Skin epidermis (tissue), 12 donors: ENCODE data around the gene NR4A1.

ENCODE experiments used
- H3K27ac ChIP-seq, 21 experiments: fragments of 200-600 bp; sonication (generic) in 11 of 21; one replicate each; pipeline ENCODE4 v1.5.0; 2020; ENCODE audit warnings: mild to moderate bottlenecking in 3 of 21, inconsistent platforms in 2 of 21, moderate library complexity in 2 of 21
- H3K4me3 ChIP-seq, 7 experiments: fragments of 200-600 bp; sonication (generic) in 2 of 7; one replicate each; pipeline ENCODE4 v1.5.0; 2020; ENCODE audit warnings: inconsistent platforms in 2 of 7, mild to moderate bottlenecking in 2 of 7, moderate library complexity in 1 of 7

Gene NR4A1

GRCh38 chr12:52014567-52015530 lies 36.4 kb upstream of the NR4A1 start:
- H3K4me3 ChIP-seq = no peak overlapping the region
- peak overlapping the region in 1 of 21 experiments; percentile 50 for H3K27ac ChIP-seq

GRCh38 chr12:52015532-52016041 lies 35.7 kb upstream of the NR4A1 start:
- no peak overlapping the region for H3K4me3 ChIP-seq
- H3K27ac ChIP-seq = peak overlapping the region in 1 of 21 experiments; percentile 50

GRCh38 chr12:52018433-52019112 lies 32.7 kb upstream of the NR4A1 start:
- Histone ChIP-seq H3K4me3 (no peak overlapping the region), H3K27ac (no peak overlapping the region)

- H3K4me3 ChIP-seq = no peak overlapping the region
- no peak overlapping the region for H3K27ac ChIP-seq
Measured at GRCh38 chr12:52019113-52019770, 32.0 kb upstream of the NR4A1 start.

GRCh38 chr12:52020539-52021336 lies 30.5 kb upstream of the NR4A1 start:
- H3K27ac ChIP-seq = no peak overlapping the region

GRCh38 chr12:52022841-52023181 lies 28.4 kb upstream of the NR4A1 start:
- peak overlapping the region; percentile 30 to 52 (median 36) for H3K4me3 ChIP-seq
- peak overlapping the region in 11 of 21 experiments; percentile 1 to 44 (median 24) for H3K27ac ChIP-seq

More at GRCh38 chr12:52020539-52021336, 30.5 kb upstream of the NR4A1 start:
- H3K4me3 ChIP-seq = no peak overlapping the region

GRCh38 chr12:52023182-52023975 lies 27.9 kb upstream of the NR4A1 start:
- Histone ChIP-seq H3K4me3 (peak overlapping the region; percentile 30 to 52 (median 36)), H3K27ac (peak overlapping the region in 15 of 21 experiments; percentile 1 to 51 (median 25))

GRCh38 chr12:52023976-52024688 lies 27.1 kb upstream of the NR4A1 start:
- peak overlapping the region in 9 of 21 experiments; percentile 11 to 73 (median 39) for H3K27ac ChIP-seq
- peak overlapping the region in 6 of 7 experiments; percentile 30 to 52 (median 36) for H3K4me3 ChIP-seq

GRCh38 chr12:52024845-52025230 lies 26.4 kb upstream of the NR4A1 start:
- Histone ChIP-seq H3K27ac (peak overlapping the region in 18 of 21 experiments; percentile 26 to 83 (median 60)), H3K4me3 (peak overlapping the region in 4 of 7 experiments; percentile 3 to 21 (median 14))

GRCh38 chr12:52026263-52026662 lies 25.0 kb upstream of the NR4A1 start:
- peak overlapping the region in 3 of 21 experiments; percentile 21 to 83 (median 66) for H3K27ac ChIP-seq
- no peak overlapping the region for H3K4me3 ChIP-seq

GRCh38 chr12:52027085-52027843 lies 24.0 kb upstream of the NR4A1 start:
- Histone ChIP-seq H3K4me3 (no peak overlapping the region), H3K27ac (peak overlapping the region in 1 of 21 experiments; percentile 23)

- Histone ChIP-seq H3K4me3 (no peak overlapping the region), H3K27ac (no peak overlapping the region)
Measured at GRCh38 chr12:52029685-52030084, 21.6 kb upstream of the NR4A1 start.

GRCh38 chr12:52032446-52032803 lies 18.8 kb upstream of the NR4A1 start:
- Histone ChIP-seq H3K4me3 (peak overlapping the region in 6 of 7 experiments; percentile 21 to 43 (median 26)), H3K27ac (peak overlapping the region in 12 of 21 experiments; percentile 37 to 97 (median 80))

- Histone ChIP-seq H3K27ac (peak overlapping the region in 19 of 21 experiments; percentile 15 to 97 (median 81)), H3K4me3 (peak overlapping the region; percentile 20 to 43 (median 24))
Measured at GRCh38 chr12:52032804-52033445, 18.3 kb upstream of the NR4A1 start.

- peak overlapping the region in 19 of 21 experiments; percentile 15 to 97 (median 81) for H3K27ac ChIP-seq
- H3K4me3 ChIP-seq = peak overlapping the region in 6 of 7 experiments; percentile 20 to 43 (median 24)
Measured at GRCh38 chr12:52033446-52034140, 17.6 kb upstream of the NR4A1 start.

GRCh38 chr12:52035190-52035589 lies 16.1 kb upstream of the NR4A1 start:
- no peak overlapping the region for H3K4me3 ChIP-seq
- H3K27ac ChIP-seq = peak overlapping the region in 5 of 21 experiments; percentile 87 to 97 (median 90)
